ENCODE measurements around the gene TP53I11.

- no peak for TF ChIP-seq POLR2A (IDR thresholded peaks at IDR 0.05)
- TF ChIP-seq CTCF (IDR thresholded peaks at IDR 0.05): no peak
These were observed 19.1 kb upstream of the TP53I11 start for GRCh38 chr11:44969651-44970252.

Measured in thyroid gland (tissue), 4 donors.